Stimulated activated CD8-positive, alpha-beta memory T cell treated with anti-CD3 and anti-CD28 coated beads, Interleukin-12 subunit alpha, Interleukin-12 subunit beta, amount 100 ng/mL, for 24 hours (primary cell): ENCODE measurements around the gene MYL4.
"Not testable (repeated sequence)": the region's sequence is repeated elsewhere in the genome, so short reads cannot be mapped to it uniquely, and the experiment has no call there.

Experiments used
- DNase-seq: peaks from one replicate; pipeline ENCODE4 v3.0.0-alpha.2; 2020; ENCODE audit errors: extremely low read depth

The MYL4 gene

GRCh38 chr17:47193931-47194511 is 15.1 kb upstream of the MYL4 start:
- no peak for DNase-seq

- no peak for DNase-seq
These were observed 11.3 kb upstream of the MYL4 start for GRCh38 chr17:47197821-47198220.

- no peak for DNase-seq
These were observed 9.4 kb upstream of the MYL4 start for GRCh38 chr17:47199627-47200324.

GRCh38 chr17:47200325-47200664 is 8.9 kb upstream of the MYL4 start:
- no peak for DNase-seq

GRCh38 chr17:47201166-47201565 is 8.0 kb upstream of the MYL4 start:
- no peak for DNase-seq

- no peak for DNase-seq
These were observed 5.0 kb upstream of the MYL4 start for GRCh38 chr17:47203984-47204721.

GRCh38 chr17:47204722-47205418 is 4.3 kb upstream of the MYL4 start:
- no peak for DNase-seq

- DNase-seq = no peak
These were observed 3.7 kb upstream of the MYL4 start for GRCh38 chr17:47205419-47205963.

- no peak for DNase-seq
These were observed 1.7 kb upstream of the MYL4 start for GRCh38 chr17:47207143-47208067.

GRCh38 chr17:47209499-47209898 is 351 bp downstream of the MYL4 start:
- DNase-seq = no peak

- no peak for DNase-seq
These were observed 957 bp downstream of the MYL4 start for GRCh38 chr17:47210105-47210504.

GRCh38 chr17:47210779-47211178 is 1.6 kb downstream of the MYL4 start:
- DNase-seq = no peak

GRCh38 chr17:47212458-47212857 is 3.3 kb downstream of the MYL4 start:
- DNase-seq = no peak

- DNase-seq = no peak
These were observed 4.4 kb downstream of the MYL4 start for GRCh38 chr17:47213540-47213939.

- DNase-seq = no peak
These were observed 5.8 kb downstream of the MYL4 start for GRCh38 chr17:47214931-47215330.

GRCh38 chr17:47216821-47217220 is 7.7 kb downstream of the MYL4 start:
- not testable (repeated sequence) for DNase-seq

GRCh38 chr17:47217279-47217678 is 8.1 kb downstream of the MYL4 start:
- DNase-seq = not testable (repeated sequence)

GRCh38 chr17:47218896-47219430 is 9.8 kb downstream of the MYL4 start:
- no peak for DNase-seq

- no peak for DNase-seq
These were observed 10.7 kb downstream of the MYL4 start for GRCh38 chr17:47219621-47220475.

- DNase-seq = no peak
These were observed 11.4 kb downstream of the MYL4 start for GRCh38 chr17:47220531-47220999.
